ENCODE data around the gene ZDHHC6.

- TF ChIP-seq, protein P1, sequence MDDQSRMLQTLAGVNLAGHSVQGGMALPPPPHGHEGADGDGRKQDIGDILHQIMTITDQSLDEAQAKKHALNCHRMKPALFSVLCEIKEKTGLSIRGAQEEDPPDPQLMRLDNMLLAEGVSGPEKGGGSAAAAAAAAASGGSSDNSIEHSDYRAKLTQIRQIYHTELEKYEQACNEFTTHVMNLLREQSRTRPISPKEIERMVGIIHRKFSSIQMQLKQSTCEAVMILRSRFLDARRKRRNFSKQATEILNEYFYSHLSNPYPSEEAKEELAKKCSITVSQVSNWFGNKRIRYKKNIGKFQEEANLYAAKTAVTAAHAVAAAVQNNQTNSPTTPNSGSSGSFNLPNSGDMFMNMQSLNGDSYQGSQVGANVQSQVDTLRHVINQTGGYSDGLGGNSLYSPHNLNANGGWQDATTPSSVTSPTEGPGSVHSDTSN (IDR thresholded peaks at IDR 0.05; ENCODE audit: insufficient replicate concordance, low read depth, low read length): no peak
- TF ChIP-seq TCF12 (IDR thresholded peaks at IDR 0.05; ENCODE audit: low read depth, low read length) (no peak), EZH2 (IDR thresholded peaks at IDR 0.05; ENCODE audit: borderline replicate concordance, control insufficient read depth, low read depth, low read length) (no peak), HDAC6 (IDR thresholded peaks at IDR 0.05; ENCODE audit: unreplicated experiment) (no peak)
These were observed 5.2 kb downstream of the ZDHHC6 start for GRCh38 chr10:112441520-112441919.
